HG02678 (cell line): ENCODE data around the gene HDAC4.
"Not testable (repeated sequence)": the region's sequence is repeated elsewhere in the genome, so short reads cannot be mapped to it uniquely, and the experiment has no call there.

Experiments
- ATAC-seq: cut with Tn5 transposase; IDR thresholded peaks from one replicate; pipeline ENCODE4 v1.9.1; 2021; ENCODE audit warnings: mild to moderate bottlenecking, moderate library complexity; ENCODE audit not compliant: unreplicated experiment

HDAC4 gene

GRCh38 chr2:239180526-239181073 is 220.2 kb downstream of the HDAC4 start:
- ATAC-seq, result no peak

- ATAC-seq, result no peak
Measured at GRCh38 chr2:239179851-239180371, 220.9 kb downstream of the HDAC4 start.

GRCh38 chr2:239178954-239179353 is 221.9 kb downstream of the HDAC4 start:
- no peak for ATAC-seq

GRCh38 chr2:239178484-239178883 is 222.3 kb downstream of the HDAC4 start:
- ATAC-seq, result no peak

- no peak for ATAC-seq
Measured at GRCh38 chr2:239177908-239178307, 222.9 kb downstream of the HDAC4 start.

DNA sequence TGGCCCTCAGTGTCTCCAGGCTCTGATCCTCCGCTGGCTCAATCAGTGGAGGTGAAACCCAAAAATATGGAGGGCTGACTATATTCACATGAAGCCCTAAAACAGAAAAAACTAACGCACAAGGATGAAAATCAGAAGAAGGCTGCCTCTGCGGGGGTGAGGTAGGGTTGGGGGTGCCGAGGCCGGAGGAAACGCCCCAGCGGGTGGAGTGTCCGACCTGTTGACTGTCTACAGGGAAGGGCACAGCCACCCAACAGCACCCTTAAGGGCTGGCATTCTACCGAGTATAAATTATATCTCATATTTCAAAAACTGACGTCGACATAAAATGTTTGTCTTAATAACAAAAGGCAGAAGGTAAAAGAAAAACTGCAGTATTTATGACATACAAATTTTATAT is 223.5 kb downstream of the HDAC4 start:
- ATAC-seq, result no peak

GRCh38 chr2:239176138-239176803 is 224.5 kb downstream of the HDAC4 start:
- not testable (repeated sequence) for ATAC-seq

GRCh38 chr2:239175181-239175580 is 225.6 kb downstream of the HDAC4 start:
- ATAC-seq, result no peak

- ATAC-seq, result no peak
Measured at GRCh38 chr2:239173301-239173700, 227.5 kb downstream of the HDAC4 start.

DNA sequence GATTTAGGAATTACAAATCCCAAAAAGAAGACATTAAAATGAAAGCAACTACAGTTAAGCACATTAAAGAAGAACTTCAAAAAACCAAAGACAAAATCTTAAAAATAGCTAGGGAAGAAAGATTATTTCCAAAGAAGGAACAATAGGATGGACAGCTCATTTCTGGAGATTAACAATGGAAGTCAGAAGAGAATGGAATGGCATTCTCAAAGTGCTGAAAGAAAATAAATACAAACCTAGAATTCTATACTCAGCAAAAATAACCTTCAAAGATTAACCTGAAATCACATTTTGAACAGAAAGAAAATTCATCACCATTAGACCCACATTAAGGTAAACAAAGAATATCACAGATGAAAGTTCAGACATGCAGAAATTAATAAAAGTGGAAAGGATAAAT is 229.2 kb downstream of the HDAC4 start:
- ATAC-seq, result no peak

DNA sequence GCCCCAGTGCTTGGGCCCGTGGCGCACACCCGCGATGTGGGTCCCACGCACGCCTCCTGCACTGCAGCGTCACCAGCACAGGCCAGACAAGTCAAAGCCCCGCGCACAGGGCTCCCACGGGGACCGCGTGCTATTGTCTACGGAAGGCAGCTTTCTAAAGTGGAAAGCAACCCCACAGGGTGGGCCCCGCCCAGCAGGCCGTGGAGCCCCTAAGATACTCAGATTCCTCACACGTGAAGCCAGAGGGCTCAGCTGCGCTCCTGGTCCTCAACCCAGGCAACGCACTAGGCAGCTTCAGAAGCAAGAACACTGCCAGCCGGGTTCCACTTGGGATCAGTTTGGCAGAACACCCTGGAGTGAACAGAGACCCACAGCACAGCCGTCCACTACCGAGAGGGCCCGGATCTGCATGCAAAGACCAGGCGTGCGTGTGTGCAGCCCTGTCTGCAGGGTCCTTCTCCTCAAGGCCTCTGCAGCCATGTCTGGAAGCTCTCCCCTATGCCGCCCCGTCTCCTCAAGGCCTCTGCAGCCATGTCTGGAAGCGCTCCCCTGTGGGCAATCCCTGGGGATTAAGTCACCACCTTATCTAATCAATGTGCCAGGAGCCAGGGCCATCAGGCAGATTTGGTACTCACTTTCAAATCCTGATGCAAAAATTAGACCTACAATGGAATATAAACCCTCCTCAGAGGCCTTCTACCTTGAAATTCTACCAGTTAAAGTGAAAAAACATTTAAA is 231.3 kb downstream of the HDAC4 start:
- ATAC-seq, result no peak

- ATAC-seq, result no peak
Measured at GRCh38 chr2:239168575-239168974, 232.2 kb downstream of the HDAC4 start.

GRCh38 chr2:239167766-239168444 is 232.9 kb downstream of the HDAC4 start:
- no peak for ATAC-seq

GRCh38 chr2:239167011-239167673 is 233.7 kb downstream of the HDAC4 start:
- ATAC-seq, result no peak

- no peak for ATAC-seq
Measured at GRCh38 chr2:239166201-239166834, 234.5 kb downstream of the HDAC4 start.

DNA sequence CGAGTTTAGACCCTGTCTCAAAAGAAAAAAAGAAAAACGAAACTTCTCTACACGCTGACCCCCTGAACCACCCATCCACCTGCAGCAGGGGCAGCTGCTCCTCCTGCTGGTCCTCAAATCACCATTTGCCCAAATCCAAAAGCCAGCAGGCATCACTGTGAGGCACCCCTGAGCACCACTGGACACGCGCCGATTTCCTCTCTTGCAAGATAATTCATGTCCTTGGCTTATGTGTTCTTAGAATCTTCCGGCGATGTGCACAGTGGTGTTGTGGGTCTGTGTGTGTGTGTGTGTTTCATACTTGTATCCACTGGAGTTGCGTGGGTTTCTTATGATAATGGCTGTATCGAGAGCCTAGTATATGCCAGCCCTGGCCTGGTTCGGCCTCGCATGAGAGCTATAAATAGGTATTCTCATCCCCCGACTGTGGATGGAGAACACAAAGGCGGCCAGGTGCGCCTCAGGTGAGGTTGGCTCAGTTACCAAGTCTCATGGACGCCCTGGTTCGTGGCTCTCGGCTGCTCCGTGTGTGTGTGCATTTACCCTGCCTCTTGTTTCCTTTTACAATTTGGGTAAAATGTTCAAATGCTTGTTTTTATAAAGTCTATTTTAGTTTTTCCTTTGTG is 235.5 kb downstream of the HDAC4 start:
- ATAC-seq, result no peak

DNA sequence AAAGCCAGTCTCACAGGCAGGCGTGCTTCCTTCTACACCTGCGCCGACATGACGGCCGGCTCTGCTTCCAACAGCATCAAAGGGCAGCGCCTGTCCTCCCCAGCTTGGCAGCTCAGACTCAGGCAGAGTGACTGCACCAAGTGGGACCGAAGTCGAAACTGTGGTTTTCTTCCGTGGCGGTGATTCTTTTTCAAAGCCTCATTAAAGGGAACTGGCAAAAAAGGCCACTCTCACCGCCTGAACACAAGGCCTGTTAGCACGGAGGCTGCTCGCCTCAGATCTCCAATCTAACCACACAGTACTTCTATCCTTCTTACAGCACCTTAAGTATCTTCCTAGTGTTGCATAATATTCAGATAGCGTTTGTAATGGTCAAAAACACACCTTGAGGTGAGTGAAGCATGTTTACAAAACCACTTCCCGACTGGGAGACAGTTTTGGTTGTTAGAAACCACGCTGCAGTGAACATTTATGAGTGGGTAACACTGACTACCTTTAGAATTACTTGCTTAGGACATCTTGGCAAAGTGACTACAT is 236.4 kb downstream of the HDAC4 start:
- ATAC-seq, result no peak

DNA sequence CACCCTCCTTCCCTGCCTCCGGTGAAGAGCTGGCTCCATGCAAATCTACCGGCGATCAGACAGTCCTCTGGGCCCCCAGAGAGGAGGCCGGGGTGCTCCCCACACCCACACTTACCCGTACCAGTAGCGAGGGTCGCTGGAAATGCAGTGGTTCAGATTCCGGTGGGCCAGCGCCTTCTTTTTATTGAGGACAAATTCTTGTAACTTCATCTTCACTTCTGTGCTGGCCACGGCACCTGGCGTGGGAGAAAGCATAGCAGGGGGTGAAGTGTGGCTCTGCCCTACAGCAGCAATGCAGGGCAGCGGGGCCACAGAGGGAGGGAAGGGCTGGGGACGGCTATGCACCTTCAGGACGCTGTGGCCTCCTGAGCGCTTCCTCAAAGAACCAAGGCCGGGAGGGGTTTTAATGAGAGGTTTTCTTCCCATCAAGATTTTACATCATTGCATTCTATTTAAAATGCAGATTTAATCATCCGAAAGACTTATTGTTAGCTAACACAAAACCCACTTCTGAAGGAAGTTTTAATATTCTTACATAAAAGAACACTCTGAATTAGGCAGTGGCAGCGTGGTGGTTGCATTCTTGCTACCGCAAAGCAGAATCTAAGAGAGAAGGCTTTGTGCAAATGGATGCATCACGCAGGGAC is 237.0 kb downstream of the HDAC4 start:
- no peak for ATAC-seq

- no peak for ATAC-seq
Measured at GRCh38 chr2:239162976-239163687, 237.7 kb downstream of the HDAC4 start.
